Superior temporal gyrus (tissue), 1 donor: ENCODE measurements around the gene MFAP1.
"Not testable (repeated sequence)": the region's sequence is repeated elsewhere in the genome, so short reads cannot be mapped to it uniquely, and the experiment has no call there.

Experiments
- DNase-seq: peaks from one replicate; pipeline ENCODE4 v3.0.0-alpha.2; 2016; ENCODE audit errors: extremely low spot score

Gene MFAP1

DNA sequence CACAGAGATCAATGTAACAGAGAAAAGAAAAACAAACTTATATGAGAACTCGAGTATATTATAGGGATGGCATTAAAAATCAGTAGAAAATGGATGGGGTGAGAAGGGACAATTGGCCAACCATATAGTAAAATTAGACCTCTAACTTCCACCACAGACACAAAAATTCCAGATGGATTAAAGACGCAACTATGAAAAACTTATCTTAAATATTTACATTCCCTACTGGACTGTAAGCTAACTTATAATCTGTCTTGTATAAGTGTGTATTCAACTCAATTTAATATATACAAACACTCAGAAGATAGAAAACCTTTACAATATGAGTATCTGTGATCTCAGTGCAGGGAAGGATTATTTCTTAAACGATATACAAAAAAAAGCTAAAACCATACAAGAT lies 3.0 kb downstream of the MFAP1 start:
- no peak for DNase-seq

DNA sequence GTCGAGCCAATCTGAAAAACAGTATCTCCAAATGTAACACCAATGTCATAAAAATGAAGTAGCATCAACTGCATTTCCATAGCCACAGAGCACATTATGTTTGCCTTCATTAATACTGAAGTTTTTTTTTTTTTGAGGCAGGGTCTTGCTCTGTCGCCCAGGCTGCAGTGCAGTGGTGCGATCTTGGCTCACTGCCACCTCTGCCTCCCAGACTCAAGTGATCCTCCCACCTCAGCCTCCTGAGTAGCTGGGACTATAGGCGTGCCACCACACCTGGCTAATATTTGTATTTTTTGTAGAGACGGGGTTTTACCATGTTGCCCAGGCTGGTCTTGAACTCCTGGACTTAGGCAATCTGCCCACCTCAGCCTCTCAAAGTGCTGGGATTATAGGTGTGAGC lies 9.4 kb downstream of the MFAP1 start:
- not testable (repeated sequence) for DNase-seq

DNA sequence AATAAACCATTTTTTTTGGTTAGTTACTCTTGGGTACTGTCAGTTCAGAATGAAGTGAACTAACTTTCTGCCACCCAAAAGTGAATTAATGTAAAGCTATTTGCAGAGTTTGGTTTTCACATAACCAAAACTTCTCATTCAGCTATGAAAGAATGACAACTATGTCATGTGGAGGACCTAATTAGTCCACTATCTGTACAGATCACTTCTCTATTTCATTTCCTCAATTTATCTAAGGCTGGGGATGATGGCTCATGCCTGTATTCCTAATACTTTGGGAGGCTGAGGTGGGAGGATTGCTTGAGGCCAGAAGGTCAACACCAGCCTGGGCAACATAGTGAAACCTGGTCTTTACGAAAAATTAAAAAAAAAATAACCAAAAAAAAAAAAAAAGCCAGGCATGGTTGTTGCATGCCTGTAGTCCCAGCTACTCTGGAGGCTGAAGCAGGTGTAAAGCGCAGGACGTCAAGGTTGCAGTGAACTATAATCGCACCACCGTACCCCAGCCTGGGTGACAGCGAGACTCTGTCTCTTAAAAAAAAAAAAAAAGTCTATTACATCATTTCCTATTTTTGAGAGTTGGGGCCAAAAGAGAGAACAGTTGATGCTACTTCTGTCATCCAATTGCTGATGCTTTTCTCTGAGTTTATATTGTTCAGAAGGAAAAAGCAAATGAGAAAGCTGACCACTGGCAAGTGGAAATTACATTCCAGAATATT lies 15.4 kb downstream of the MFAP1 start:
- no peak for DNase-seq

DNA sequence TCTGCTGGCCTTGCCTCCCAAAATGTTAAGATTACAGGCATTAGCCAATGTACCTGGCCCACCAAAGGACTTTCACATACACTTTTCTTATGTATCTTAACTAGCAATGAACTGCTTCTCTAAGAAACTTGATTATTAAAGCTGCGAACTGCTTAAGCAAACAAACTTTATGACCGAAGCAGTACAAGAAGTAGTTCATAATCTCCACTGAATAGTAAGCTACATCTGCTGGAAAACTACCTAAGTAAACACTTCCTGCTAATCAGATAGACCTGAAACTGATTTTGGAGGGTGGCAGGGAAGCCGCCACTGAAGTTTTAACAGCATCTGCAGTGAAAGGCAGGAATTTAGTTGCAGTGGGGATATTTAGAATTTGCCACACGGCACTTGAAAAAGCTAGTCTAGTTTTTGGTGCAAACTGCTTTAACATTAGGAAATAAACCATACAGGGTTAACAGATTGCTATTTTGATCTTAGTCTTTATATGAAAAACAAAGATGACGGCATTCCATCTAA lies 16.0 kb downstream of the MFAP1 start:
- DNase-seq, result no peak

DNA sequence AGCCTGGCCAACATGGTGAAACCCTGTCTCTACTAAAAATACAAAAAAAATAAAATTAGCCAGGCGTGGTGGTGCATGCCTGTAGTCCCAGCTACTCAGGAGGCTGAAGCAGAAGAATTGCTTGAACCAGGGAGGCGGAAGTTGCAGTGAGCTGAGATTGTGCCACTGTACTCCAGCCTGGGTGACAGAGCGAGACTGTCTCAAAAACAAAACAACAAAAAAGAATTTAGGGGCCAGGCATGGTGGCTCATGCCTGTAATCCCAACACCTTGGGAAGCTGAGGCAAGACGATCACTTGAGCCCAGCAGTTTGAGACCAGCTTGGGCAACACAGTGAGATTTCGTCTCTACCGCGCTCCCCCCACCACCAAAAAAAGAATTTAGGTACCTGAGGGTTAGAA lies 21.8 kb downstream of the MFAP1 start:
- DNase-seq, result not testable (repeated sequence)

DNA sequence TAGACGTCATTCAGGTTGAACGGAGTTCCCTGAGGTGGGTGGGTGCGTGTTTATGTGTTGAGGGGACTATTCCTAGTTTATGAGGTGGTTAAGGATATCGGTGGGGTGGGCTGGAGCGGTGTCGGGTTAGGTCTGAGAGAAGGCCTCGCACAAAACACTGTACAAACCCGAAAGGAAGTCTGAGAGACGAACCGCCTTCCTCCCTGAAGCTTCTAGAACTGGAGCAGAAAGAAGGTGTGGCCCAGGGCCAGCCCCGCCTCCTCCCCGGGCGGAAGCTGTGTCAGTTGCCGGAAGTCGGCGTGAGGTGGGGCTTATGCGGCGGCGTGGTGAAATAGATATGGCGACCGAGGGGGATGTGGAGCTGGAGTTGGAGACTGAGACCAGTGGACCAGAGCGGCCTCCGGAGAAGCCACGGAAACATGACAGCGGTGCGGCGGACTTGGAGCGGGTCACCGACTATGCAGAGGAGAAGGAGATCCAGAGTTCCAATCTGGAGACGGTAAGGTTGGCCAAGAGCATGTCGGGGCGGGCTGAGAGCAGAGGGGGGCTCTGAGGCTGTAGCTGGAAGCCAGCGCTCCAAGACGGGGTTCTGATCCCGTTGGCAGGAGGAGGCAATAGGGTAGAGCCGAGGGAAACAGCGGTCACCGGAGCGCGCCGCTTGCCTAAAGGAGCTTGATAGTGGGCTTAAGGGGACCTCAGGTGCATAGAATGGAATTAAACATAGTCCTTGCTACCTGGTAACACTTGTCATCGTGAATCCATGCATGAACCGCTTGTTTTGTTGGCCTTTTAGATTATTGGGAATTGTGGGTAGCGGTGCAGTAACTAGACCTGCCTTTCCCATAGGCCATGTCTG lies 24.0 kb downstream of the MFAP1 start, which contains the start of gene HYPK:
Gene HYPK (plus strand): TSS at position 314 of the 856 bp plus-strand sequence. CDS start 24 bp downstream, at position 338.
- peak; percentile 94 for DNase-seq

DNA sequence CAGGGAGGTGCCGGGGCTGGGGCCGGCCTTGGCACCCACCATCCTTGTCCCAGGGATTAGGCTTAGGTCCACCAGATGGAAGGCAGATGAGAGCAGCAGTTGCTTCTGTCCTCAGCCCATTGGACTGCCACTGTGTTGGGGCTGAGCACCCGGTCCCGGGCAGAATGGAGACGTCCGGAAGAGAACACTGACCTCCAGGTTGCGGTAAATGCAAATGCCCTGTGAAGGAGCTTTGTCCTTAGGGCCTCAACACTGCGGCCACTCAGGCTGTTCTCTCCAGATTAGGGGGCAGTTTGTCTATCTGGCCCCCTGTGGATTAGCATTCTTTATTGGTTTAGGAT lies 24.6 kb downstream of the MFAP1 start, which contains the start of gene SERINC4:
Gene SERINC4 (minus strand): TSS at position 276 of the 341 bp plus-strand sequence. CDS start 234 bp downstream, at position 42.
- DNase-seq, result no peak

DNA sequence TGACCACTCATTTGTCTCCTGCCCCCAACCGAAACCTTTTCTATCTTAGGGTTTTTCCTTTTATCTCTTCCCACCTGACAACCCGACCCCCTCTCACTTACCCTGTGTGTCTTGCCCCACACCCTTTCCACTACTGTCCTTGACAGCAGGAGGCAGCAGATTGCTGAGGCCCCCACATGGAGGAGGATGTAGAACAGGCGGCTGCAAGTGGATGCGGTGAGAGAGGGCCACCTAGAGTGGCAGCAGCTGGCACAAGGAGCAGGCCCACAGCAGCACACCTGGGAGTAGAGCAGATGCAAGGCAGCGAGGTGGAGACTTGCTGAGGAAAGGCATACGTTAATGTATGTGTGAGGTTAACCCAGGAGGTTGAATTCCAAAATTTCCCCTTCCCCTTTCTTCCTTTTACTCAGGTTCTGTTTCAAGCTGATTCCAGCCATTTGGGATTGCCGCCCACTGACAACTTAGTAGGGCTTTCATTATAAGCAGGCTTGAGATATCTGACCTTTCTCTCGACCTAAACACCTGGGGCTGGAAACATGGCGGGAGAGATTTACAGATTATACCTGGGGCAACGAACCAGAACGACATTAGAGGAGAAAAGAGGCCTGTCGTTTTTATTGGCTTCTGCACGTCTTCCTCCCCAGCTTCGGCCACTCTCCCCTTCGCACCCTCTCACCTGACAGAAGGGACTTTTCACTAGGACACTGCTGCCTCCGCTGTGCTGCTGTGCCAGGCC lies 25.1 kb downstream of the MFAP1 start:
- no peak for DNase-seq

DNA sequence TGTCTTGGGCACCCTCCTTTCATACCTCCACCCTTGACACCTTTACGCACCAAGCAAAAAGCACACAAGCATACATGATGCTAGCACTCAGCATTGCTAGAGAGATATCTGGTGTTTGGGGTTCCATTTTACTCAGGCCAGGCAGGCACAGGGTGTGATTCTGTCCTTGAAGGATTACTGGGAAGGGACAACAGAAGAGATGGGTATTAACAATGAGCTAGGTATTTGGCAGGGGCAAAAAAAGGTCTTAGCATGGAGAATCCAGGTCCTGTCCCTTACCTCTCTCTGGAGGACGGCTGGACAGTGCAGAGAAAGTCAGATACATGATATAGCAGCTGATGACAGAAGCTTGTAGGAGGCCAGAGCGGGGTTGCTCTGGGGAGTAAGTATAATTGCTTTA lies 27.9 kb downstream of the MFAP1 start:
- no peak for DNase-seq

DNA sequence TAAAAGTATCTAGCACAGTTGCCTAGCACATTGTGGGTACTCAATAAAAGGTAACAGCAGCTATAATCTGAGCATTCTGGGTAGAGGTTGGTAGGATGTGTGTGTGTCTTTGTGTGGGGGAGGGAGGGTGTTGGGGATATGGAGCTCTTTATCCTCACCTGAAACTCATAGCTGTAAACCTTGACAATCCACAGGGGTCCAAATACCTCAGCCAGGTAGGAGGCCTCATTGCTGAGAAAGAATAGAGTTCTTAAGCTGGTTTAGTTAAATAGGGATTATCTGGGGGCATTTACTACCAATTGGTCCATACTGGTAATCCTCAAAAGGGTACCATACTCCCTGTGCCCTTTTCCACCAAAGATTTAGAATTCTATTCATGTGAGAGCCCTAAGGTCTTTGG lies 28.5 kb downstream of the MFAP1 start:
- no peak for DNase-seq

DNA sequence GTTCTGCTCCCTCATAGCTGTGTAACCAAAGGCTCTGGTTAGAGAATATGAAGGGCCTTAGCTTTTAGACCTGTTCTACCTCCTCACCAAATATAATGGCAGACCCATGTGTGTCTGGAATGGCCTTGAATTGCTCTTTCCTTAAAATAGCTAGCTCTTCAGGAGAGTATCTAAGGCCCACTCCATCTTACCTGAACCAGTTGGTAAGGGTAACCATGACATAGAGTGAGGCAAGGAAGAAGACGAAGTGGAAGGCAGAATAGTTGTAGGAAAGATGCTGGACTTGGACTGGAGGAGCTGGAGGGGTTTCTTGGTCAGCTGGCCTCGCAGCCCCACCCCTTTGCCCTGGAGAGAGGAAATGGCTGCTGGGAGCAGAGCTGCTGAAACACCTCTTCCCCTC lies 29.3 kb downstream of the MFAP1 start:
- no peak for DNase-seq

DNA sequence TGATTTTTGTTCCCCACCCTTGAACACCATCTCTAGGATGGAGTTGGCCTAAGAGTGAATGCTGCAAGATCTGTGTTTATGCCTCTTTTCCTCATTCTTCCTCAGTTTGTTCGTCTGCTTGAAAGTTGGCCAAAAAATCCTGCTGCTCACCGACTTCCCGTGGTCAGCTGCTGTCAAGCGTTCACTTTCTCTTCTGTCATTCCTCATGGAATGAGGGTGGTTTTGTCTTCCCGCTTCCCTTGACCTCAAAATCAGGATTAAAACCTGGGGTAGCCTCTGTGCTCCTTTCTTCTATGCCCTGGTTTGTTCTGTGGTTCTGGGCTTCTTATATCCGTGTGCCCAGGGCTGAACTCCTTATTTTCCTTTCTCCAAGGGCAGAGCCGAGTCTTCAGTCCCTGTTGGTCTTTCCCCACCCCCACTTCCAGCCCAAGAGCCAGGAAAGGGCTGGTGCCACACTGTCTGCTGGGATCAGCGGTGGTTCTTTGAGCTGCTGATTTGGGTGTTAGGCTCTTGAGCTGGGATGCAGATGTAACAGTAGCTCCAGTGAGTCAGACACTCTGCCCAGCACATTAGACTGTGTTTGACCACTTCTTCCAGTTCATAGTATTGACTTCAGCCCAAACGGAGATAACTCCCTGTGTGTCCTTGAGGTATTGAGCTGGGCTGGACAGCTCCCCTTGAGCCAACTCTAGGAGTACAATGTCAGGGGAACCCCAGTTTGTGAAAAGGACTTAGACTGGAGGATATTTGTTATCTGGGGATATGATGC lies 30.0 kb downstream of the MFAP1 start:
- DNase-seq, result no peak

DNA sequence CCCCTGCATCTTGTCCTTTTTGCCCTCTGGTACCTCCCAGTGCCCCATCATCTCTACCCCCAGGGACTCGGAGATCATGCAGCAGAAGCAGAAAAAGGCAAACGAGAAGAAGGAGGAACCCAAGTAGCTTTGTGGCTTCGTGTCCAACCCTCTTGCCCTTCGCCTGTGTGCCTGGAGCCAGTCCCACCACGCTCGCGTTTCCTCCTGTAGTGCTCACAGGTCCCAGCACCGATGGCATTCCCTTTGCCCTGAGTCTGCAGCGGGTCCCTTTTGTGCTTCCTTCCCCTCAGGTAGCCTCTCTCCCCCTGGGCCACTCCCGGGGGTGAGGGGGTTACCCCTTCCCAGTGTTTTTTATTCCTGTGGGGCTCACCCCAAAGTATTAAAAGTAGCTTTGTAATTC lies 30.8 kb downstream of the MFAP1 start:
- no peak for DNase-seq

DNA sequence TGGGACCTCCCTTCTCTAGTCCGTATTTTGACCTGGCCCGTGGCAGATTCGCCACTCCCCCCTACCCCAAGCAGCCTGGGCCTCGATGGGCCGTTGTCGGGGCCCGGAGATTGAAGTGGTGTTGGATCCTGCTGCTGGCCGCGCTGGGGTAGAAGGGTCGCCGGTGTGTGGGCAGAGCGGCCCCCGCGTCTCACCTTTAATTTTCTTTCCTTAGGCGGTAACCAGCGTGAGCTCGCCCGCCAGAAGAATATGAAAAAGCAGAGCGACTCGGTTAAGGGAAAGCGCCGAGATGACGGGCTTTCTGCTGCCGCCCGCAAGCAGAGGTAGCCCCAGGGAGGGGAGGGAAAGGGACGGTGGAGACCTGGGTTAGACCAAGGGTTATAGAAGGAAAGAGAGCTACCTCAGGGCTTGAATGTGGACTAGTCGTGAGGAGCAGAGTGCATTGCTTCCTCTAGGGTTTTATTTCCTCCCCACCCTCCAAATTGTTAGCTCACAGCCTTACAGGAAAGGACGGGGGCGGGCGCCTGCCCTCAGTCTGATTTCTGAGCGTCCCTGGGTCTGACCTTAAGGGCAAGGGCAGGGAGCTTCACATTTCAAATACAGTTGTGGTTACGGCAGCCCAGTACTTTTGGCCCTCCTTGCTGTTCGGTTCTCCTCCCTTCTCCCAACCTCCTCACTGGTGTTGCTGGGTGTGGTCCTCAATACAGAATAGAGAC lies 31.6 kb downstream of the MFAP1 start:
- no peak for DNase-seq

DNA sequence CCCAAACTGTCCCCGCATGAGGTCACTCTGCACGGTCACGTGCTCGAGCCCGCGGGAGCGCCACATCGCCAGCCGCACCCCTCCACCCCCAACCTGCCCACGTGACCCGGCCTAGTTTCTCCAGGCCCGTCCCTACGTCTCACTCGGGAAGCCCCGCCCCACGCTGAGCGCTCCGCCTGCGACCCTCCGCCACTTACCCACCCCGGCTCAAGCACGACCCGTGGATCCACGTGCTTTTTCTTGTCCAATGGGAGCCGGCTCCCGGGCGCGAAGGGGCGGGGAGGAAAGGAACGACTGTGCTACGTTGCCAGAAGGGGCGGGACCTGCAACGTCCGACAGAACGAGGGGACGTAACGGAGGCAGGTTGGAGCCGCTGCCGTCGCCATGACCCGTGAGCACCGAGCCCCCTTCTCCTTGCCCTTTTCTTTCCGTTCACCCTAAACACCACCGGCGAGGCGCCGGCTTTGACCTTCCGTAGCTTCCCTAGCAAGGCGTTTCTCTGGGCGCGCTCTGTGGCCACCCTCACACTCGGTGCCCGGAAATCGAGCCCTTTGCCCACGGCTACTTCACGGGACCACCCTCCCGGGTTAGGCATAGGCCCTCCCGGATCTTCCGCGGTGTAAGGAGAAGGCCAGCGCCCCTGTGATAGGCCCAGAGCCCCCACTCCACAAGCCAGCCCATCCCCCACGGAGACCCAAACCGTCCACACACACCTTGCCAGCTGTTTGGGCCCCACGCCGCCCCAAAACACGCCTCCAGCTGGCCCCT lies 32.3 kb downstream of the MFAP1 start, which contains the start of gene SERF2:
Gene SERF2 (plus strand): TSS at position 328 of the 768 bp plus-strand sequence. CDS start 57 bp downstream, at position 385.
- peak; percentile 99 for DNase-seq

DNA sequence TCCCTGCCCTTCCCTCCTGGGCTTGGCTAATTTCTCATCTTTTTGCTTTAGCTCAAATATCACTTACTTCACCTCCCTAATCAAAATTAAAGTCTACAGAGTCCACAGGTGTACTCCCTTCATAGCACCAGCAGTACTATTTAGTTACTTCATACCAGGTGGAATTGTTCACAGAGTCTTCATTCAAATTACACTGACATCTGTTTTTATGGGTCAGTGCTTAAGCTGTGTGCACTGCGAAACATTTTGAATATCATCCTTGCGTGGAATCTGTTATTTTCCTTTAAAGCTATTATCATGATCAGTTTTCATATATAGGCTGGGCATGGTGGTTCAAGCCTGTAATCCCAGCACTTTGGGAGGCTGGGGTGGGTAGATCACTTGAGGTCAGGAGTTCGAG lies 35.1 kb downstream of the MFAP1 start:
- no peak for DNase-seq

DNA sequence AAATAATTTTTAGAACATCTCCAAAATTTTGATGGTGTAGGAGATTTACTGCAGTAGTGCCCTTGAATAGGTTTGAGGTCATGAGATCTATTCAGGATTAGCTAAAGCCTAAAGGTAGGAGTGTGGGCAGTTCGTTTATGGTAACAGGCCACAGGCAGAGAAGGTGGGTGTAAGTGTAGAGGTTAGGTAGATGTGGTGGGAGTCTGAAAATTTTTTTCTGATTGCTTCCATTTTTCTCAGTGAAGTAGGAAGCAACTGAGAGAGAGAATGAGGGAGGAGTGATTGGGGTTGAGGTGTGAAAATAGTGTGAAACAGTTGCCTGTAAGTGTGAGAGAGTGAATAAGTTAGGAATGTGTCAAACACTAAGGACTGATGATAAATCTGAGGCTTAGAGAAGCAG lies 45.5 kb downstream of the MFAP1 start:
- DNase-seq, result no peak

DNA sequence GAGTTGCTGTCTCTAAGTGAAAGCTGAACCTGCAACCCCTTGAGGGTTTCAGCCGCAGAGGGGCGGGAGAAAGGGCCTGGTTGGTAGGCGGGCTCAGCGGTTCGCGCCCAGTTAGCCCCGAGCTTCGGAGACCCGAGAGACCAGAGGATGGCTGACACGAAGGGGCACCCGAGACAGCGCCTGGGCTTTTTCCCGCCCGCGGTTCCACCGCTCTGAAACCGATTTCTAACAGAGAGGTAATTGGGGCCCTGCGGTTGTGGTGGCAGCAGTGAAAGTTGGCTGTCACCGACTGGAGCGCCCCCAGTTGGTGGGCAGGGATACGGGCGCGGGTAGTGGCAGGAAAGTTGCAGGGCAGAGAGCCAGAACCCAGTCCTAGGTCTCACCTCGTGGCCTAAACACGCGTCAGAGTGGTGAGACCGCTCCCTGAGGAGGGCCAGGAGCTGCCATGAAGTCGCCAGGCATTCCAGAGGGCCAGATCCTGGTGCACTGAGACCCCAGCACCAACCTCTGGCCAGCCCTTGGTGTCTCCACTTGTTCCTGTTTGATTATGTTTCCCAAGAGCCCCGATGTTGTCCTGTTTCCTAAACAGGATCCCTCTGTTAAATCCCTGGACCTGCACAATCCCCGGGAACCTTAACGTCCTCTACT lies 47.1 kb downstream of the MFAP1 start:
- DNase-seq, result peak; percentile 62

DNA sequence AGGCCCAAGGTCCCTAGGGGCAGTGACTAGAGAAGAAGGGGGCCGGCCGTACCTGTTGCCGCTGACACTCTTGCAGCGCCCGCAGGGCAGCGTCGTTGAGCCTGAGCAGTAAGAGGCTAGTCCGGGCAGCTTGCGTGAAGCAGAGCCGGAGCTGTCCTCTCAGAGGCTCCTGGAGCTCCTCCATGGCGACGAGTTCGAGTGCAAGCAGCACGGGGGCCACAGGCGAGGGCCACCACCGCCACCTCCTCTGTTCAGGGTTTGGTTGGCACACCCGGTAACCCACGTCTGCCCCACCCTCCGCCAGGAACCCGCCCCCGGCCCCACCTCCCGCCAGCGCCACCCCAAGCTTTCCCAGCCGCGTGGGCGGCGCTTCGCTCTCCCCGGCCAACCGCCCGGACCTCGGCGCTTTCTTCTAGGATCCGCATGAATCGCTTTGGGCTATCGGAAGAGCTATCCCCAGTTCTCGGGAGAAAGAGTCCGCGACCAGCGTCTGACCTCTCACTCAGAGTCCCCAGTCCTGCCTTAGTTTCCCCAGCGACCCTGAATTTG lies 47.7 kb downstream of the MFAP1 start, which contains the start of gene ELL3:
Gene ELL3 (minus strand): TSS at position 249 of the 549 bp plus-strand sequence. CDS start 65 bp downstream, at position 184.
- peak; percentile 52 for DNase-seq
